ENCODE results near the gene OPRM1.

OPRM1 gene

GRCh38 chr6:154039231-154039842 is at the start of gene OPRM1:
Gene OPRM1 (plus strand): TSS chr6:154039240. CDS start chr6:154039545, 305 bp downstream.
- peak; percentile 29 for DNase-seq (ENCODE audit: low read depth)
- TF ChIP-seq CTCF (conservative IDR thresholded peaks at IDR 0.05; ENCODE audit: low read depth, low read length), result no peak
- no peak within 1 kb of the TSS for H3K4me3 ChIP-seq (ENCODE audit: low read depth, low read length)

GRCh38 chr6:153989989-153990388 is 49.1 kb upstream of the OPRM1 start:
- no peak overlapping the region for H3K4me3 ChIP-seq (ENCODE audit: low read depth, low read length)
- TF ChIP-seq CTCF (conservative IDR thresholded peaks at IDR 0.05; ENCODE audit: low read depth, low read length), result no peak
- no peak for DNase-seq (ENCODE audit: low read depth)

DNA sequence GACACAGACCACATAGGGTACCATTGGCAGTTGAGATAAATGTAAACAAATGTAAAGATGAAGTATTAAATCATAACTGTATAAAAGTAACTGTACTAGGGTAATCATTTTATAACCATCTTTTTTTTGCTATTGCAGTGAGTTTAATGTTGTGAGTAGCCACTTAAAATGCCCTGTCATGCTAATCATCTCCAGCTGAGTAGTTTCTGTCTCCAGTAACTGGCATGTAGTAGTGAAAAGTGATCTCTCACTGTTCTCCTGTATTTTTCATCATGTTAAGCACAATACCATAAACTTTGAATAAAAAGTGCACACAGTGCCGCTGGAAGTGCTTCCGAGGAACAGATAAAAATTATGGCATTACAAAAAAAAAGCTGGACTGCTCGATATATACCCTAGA is 45.0 kb upstream of the OPRM1 start:
- DNase-seq (ENCODE audit: low read depth), result no peak
- no peak for TF ChIP-seq CTCF (conservative IDR thresholded peaks at IDR 0.05; ENCODE audit: low read depth, low read length)
- H3K4me3 ChIP-seq (ENCODE audit: low read depth, low read length), result no peak overlapping the region

GRCh38 chr6:153994811-153995210 is 44.2 kb upstream of the OPRM1 start:
- no peak for TF ChIP-seq CTCF (conservative IDR thresholded peaks at IDR 0.05; ENCODE audit: low read depth, low read length)
- H3K4me3 ChIP-seq (ENCODE audit: low read depth, low read length), result no peak overlapping the region
- DNase-seq (ENCODE audit: low read depth), result no peak

DNA sequence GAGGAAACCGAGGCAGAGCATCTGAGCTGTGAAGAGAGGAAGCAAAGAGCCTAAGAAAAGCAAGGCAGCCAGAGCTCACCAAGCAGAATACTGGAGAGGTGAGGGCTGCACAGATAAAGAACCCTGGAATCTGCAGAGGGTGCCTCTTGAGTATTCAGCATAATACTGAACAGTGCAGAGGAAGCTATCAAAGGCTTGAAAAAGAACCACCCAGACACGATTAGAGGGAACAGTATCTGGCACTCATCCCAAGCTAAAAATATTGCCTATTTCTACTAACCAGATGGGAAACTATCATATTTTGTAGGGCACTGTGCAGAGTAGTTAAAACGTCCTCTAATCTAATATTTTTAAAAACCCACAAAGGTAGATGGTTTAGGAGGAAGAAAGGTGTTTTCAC is 41.8 kb upstream of the OPRM1 start:
- no peak overlapping the region for H3K4me3 ChIP-seq (ENCODE audit: low read depth, low read length)
- DNase-seq (ENCODE audit: low read depth), result no peak
- no peak for TF ChIP-seq CTCF (conservative IDR thresholded peaks at IDR 0.05; ENCODE audit: low read depth, low read length)

DNA sequence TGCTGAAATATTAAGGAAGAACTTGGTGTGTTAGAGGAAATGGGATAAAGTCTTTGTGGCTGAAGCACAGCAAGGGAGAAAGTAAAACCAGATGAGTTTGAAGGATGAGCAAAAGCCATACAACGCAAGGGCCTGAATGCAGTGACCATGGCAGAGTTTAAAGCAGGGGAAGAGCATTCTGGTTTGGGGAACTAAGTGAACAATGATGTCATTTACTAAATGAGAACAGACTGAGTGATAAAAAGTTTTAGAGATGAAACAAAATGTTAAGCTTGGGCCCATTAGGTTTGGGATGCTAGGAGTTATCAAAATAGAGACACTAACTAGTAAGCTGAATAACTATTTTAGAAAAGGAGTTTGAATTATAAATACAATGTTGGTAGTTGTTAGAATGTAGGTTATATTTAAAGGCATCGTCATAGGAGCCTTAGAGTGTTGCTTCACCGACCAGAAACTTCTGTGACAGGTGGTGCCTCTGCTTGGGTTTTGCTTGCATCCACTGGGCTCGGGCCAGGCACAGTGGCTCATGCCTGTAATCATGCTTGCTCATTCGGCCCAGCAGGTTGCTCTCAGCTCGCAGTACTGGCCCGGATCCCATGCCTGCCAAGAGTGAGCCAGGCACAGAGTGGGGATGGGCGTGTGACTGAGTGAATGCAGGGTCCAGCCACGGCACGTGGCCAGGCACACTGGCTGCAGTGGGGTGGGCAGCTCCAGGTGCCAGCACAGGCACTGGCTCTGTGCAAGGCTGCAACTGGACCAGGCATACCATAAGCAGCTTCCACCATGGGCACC is 37.4 kb upstream of the OPRM1 start:
- no peak for DNase-seq (ENCODE audit: low read depth)
- no peak for TF ChIP-seq CTCF (conservative IDR thresholded peaks at IDR 0.05; ENCODE audit: low read depth, low read length)
- no peak overlapping the region for H3K4me3 ChIP-seq (ENCODE audit: low read depth, low read length)

GRCh38 chr6:154002894-154003293 is 36.1 kb upstream of the OPRM1 start:
- DNase-seq (ENCODE audit: low read depth), result no peak
- no peak for TF ChIP-seq CTCF (conservative IDR thresholded peaks at IDR 0.05; ENCODE audit: low read depth, low read length)
- H3K4me3 ChIP-seq (ENCODE audit: low read depth, low read length), result no peak overlapping the region
